WTC11 (cell line): ENCODE measurements around the gene TMEM131L. TPM values are rescaled to one million over a fixed set of nuclear protein-coding genes. Genes with fewer than 3 reads are reported as not detected.

ENCODE experiments used
- ATAC-seq: fragments of 200-7000 bp; cut with Tn5 transposase; 2 replicates; pipeline ENCODE4 v1.10.0; 2021; ENCODE audit warnings: mild to moderate bottlenecking, moderate library complexity
- CTCF ChIA-PET: fragments of 300-600 bp; sonication (Branson Sonifier 250); formaldehyde crosslinking; loops from one replicate; lab custom pipeline; 2021; ENCODE audit warnings: antibody characterized with exemption; lab: Charles Lee
- POLR2A ChIA-PET: fragments of 350-600 bp; sonication (Branson Sonifier 250); formaldehyde crosslinking; loops from one replicate; lab custom pipeline; 2021; ENCODE audit warnings: antibody characterized with exemption; lab: Charles Lee
- DNase-seq: peaks from one replicate; pipeline ENCODE4 v3.0.0; 2021; ENCODE audit warnings: low spot score
- H3K27ac Mint-ChIP-seq: 2 replicates; pipeline ENCODE4 v1.8.0; 2021; ENCODE audit warnings: mixed read lengths
- H3K27me3 Mint-ChIP-seq: 2 replicates; pipeline ENCODE4 v1.8.0; 2021; ENCODE audit warnings: low read depth, mild to moderate bottlenecking, moderate library complexity, mixed read lengths
- H3K36me3 Mint-ChIP-seq: 2 replicates; pipeline ENCODE4 v1.8.0; 2021; ENCODE audit warnings: mixed read lengths
- H3K4me1 Mint-ChIP-seq: 2 replicates; pipeline ENCODE4 v1.8.0; 2022; ENCODE audit warnings: mixed read lengths
- H3K4me3 Mint-ChIP-seq: 2 replicates; pipeline ENCODE4 v1.8.0; 2021; ENCODE audit warnings: mild to moderate bottlenecking, moderate library complexity, mixed read lengths
- H3K9me3 Mint-ChIP-seq: 2 replicates; pipeline ENCODE4 v1.8.0; 2021; ENCODE audit warnings: mixed read lengths
- ARID4B ChIP-seq: sonication (generic); formaldehyde crosslinking; IDR thresholded peaks from 2 replicates; pipeline ENCODE4 v1.8.0; 2023; ENCODE audit warnings: missing genetic modification reagents, mild to moderate bottlenecking, borderline replicate concordance
- ATF1 ChIP-seq: sonication (generic); formaldehyde crosslinking; IDR thresholded peaks from 2 replicates; pipeline ENCODE4 v1.8.1; 2023; ENCODE audit warnings: mild to moderate bottlenecking, moderate library complexity, missing genetic modification reagents
- ATF6 ChIP-seq: sonication (generic); formaldehyde crosslinking; IDR thresholded peaks from 2 replicates; pipeline ENCODE4 v1.8.1; 2023; ENCODE audit warnings: mild to moderate bottlenecking, missing genetic modification reagents
- CBFB ChIP-seq: sonication (generic); formaldehyde crosslinking; IDR thresholded peaks from 2 replicates; pipeline ENCODE4 v1.8.1; 2022; ENCODE audit warnings: mild to moderate bottlenecking, low read depth, missing genetic modification reagents
- CREB1 ChIP-seq: sonication (generic); formaldehyde crosslinking; IDR thresholded peaks from 2 replicates; pipeline ENCODE4 v1.8.0; 2023; ENCODE audit warnings: mild to moderate bottlenecking, missing genetic modification reagents
- E2F1 ChIP-seq: sonication (generic); formaldehyde crosslinking; IDR thresholded peaks from 2 replicates; pipeline ENCODE4 v1.8.0; 2022; ENCODE audit warnings: mild to moderate bottlenecking, missing genetic modification reagents
- ELF4 ChIP-seq: sonication (generic); formaldehyde crosslinking; IDR thresholded peaks from 2 replicates; pipeline ENCODE4 v1.8.1; 2022; ENCODE audit warnings: low read depth, mild to moderate bottlenecking, moderate library complexity, missing genetic modification reagents
- FOXK1 ChIP-seq: sonication (generic); formaldehyde crosslinking; IDR thresholded peaks from 2 replicates; pipeline ENCODE4 v1.8.0; 2022; ENCODE audit warnings: mild to moderate bottlenecking, moderate library complexity, missing genetic modification reagents
- MAX ChIP-seq: sonication (generic); formaldehyde crosslinking; IDR thresholded peaks from 2 replicates; pipeline ENCODE4 v1.8.0; 2022; ENCODE audit warnings: mild to moderate bottlenecking, missing genetic modification reagents
- NFE2L1 ChIP-seq: sonication (generic); formaldehyde crosslinking; IDR thresholded peaks from 2 replicates; pipeline ENCODE4 v1.8.1; 2023; ENCODE audit warnings: missing genetic modification reagents
- OVOL2 ChIP-seq: fragments of 250-450 bp; sonication (Bioruptor Pico); IDR thresholded peaks from 2 replicates; pipeline ENCODE4 v1.9.0; 2021; ENCODE audit warnings: mild to moderate bottlenecking, borderline replicate concordance
- PRRX2 ChIP-seq: fragments of 250-450 bp; sonication (Bioruptor Pico); IDR thresholded peaks from 2 replicates; pipeline ENCODE4 v1.8.0; 2021; ENCODE audit warnings: mild to moderate bottlenecking
- SMAD4 ChIP-seq: sonication (generic); formaldehyde crosslinking; IDR thresholded peaks from 2 replicates; pipeline ENCODE4 v1.8.0; 2022; ENCODE audit warnings: mild to moderate bottlenecking, missing genetic modification reagents
- ZNF138 ChIP-seq: sonication (generic); formaldehyde crosslinking; conservative IDR thresholded peaks from 2 replicates; pipeline ENCODE4 v1.8.1; 2022; ENCODE audit warnings: mild to moderate bottlenecking, moderate library complexity, missing genetic modification reagents
- ZNF263 ChIP-seq: sonication (generic); formaldehyde crosslinking; IDR thresholded peaks from 2 replicates; pipeline ENCODE4 v1.8.1; 2022; ENCODE audit warnings: low read depth, mild to moderate bottlenecking, moderate library complexity, missing genetic modification reagents
- ZNF423 ChIP-seq: fragments of 250-450 bp; sonication (Bioruptor Pico); IDR thresholded peaks from 2 replicates; pipeline ENCODE4 v2.1.2; 2022; ENCODE audit warnings: mild to moderate bottlenecking, moderate library complexity
- ZNF425 ChIP-seq: fragments of 250-450 bp; sonication (Bioruptor Pico); conservative IDR thresholded peaks from 2 replicates; pipeline ENCODE4 v1.9.0; 2021; ENCODE audit warnings: mild to moderate bottlenecking
- ZSCAN18 ChIP-seq: fragments of 250-450 bp; sonication (Bioruptor Pico); IDR thresholded peaks from 2 replicates; pipeline ENCODE4 v2.1.2; 2022; ENCODE audit warnings: mild to moderate bottlenecking, moderate library complexity
- total RNA-seq: library from RNA; stranded (reverse); gene quantifications from 3 replicates; pipeline ENCODE4 v1.2.3, GENCODE V29; 2021

TMEM131L gene
- total RNA-seq, 1 experiment from 2014 or later: 26.7 TPM

GRCh38 chr4:153589703-153590595 is 123.8 kb downstream of the TMEM131L start (continued):
- TF ChIP-seq CBFB (CRISPR knock-in tag): no peak
- TF ChIP-seq, all 79 proteins: peak for 0

GRCh38 chr4:153591441-153591840 is 125.3 kb downstream of the TMEM131L start:
- TF ChIP-seq ZNF425 (CRISPR knock-in tag) (no peak), ELF4 (CRISPR knock-in tag) (no peak), FOXK1 (CRISPR knock-in tag) (no peak), SMAD4 (CRISPR knock-in tag) (no peak), ZNF263 (CRISPR knock-in tag) (no peak), NFE2L1 (no peak), PRRX2 (CRISPR knock-in tag) (no peak), ATF6 (CRISPR knock-in tag) (no peak), ATF1 (no peak), MAX (no peak), ARID4B (CRISPR knock-in tag) (no peak)
- ATAC-seq (no peak), DNase-seq (no peak)
- Mint-ChIP-seq H3K9me3 (no peaks in the 10 kb centered on the region), H3K27ac (no peak overlapping the region), H3K4me1 (peaks cover 14% of the 10 kb centered on the region), H3K4me3 (no peak overlapping the region), H3K27me3 (no peaks in the 10 kb centered on the region), H3K36me3 (peaks cover 26% of the 10 kb centered on the region)
- POLR2A ChIA-PET: no interaction called here
- CTCF ChIA-PET: no interaction called here

GRCh38 chr4:153592064-153592463 is 125.9 kb downstream of the TMEM131L start:
- no peak overlapping the region for H3K4me3 Mint-ChIP-seq
- peaks cover 27% of the 10 kb centered on the region for H3K36me3 Mint-ChIP-seq
- no peaks in the 10 kb centered on the region for H3K9me3 Mint-ChIP-seq
- DNase-seq (no peak), ATAC-seq (no peak)
- H3K4me1 Mint-ChIP-seq: peaks cover 12% of the 10 kb centered on the region
- CTCF ChIA-PET: no interaction called here
- POLR2A ChIA-PET: no interaction called here
- H3K27me3 Mint-ChIP-seq: no peaks in the 10 kb centered on the region
- no peak overlapping the region for H3K27ac Mint-ChIP-seq
- TF ChIP-seq ZNF423 (CRISPR knock-in tag) (no peak), ZNF263 (CRISPR knock-in tag) (no peak), ZNF138 (CRISPR knock-in tag) (no peak), CREB1 (CRISPR knock-in tag) (no peak), OVOL2 (CRISPR knock-in tag) (no peak), E2F1 (CRISPR knock-in tag) (no peak), ATF6 (CRISPR knock-in tag) (no peak), ZSCAN18 (CRISPR knock-in tag) (no peak)
